HepG2 (cell line): ENCODE results near the gene BZW1. TPM values are rescaled to one million over a fixed set of nuclear protein-coding genes. Genes with fewer than 3 reads are reported as not detected.

Experiments
- AHR ChIP-seq: IDR thresholded peaks from 2 replicates; pipeline ENCODE4 v1.6.1; 2018; ENCODE audit warnings: missing genetic modification reagents, missing compliant biosample characterization
- ELF3 ChIP-seq: IDR thresholded peaks from 2 replicates; pipeline ENCODE4 v1.6.1; 2016; ENCODE audit warnings: missing genetic modification reagents, missing compliant biosample characterization
- PCBP1 ChIP-seq: fragments of 200-400 bp; formaldehyde crosslinking; IDR thresholded peaks from 2 replicates; pipeline ENCODE4 v1.6.1; 2017; ENCODE audit warnings: mild to moderate bottlenecking, low read depth, low read length, borderline replicate concordance
- PITX1 ChIP-seq: sonication (generic); formaldehyde crosslinking; IDR thresholded peaks from 2 replicates; pipeline ENCODE4 v1.5.1; 2020; ENCODE audit warnings: mild to moderate bottlenecking, missing genetic modification reagents
- SMAD1 ChIP-seq: sonication (generic); formaldehyde crosslinking; IDR thresholded peaks from 2 replicates; pipeline ENCODE4 v1.4.0; 2020; ENCODE audit warnings: missing genetic modification reagents, low read depth, mild to moderate bottlenecking, borderline replicate concordance
- SMAD3 ChIP-seq: sonication (generic); formaldehyde crosslinking; IDR thresholded peaks from 2 replicates; pipeline ENCODE4 v1.4.0; 2020; ENCODE audit warnings: missing genetic modification reagents
- SRSF9 ChIP-seq: fragments of 200-400 bp; formaldehyde crosslinking; IDR thresholded peaks from 2 replicates; pipeline ENCODE4 v1.6.1; 2018; ENCODE audit warnings: borderline replicate concordance, mild to moderate bottlenecking, low read depth, low read length; ENCODE audit not compliant: insufficient read depth, poor library complexity, severe bottlenecking
- SUZ12 ChIP-seq: fragments of 150-350 bp; IDR thresholded peaks from 2 replicates; pipeline ENCODE4 v1.6.1; 2014; ENCODE audit warnings: low read depth, low read length
- ZNF224 ChIP-seq: sonication (generic); formaldehyde crosslinking; IDR thresholded peaks from 2 replicates; pipeline ENCODE4 v1.5.0; 2020; ENCODE audit warnings: mild to moderate bottlenecking, missing genetic modification reagents
- ZNF850 ChIP-seq: sonication (generic); formaldehyde crosslinking; conservative IDR thresholded peaks from 2 replicates; pipeline ENCODE4 v1.9.0; 2021; ENCODE audit warnings: mild to moderate bottlenecking, missing genetic modification reagents
- polyA plus RNA-seq, 8 experiments: library from polyadenylated mRNA; depleted of rRNA in 3 of 8; stranded (reverse) in 7 of 8; unstranded in 1 of 8; fragments of >200 nt; fragmentation: Illumina TruSeq in 4 of 8; extraction: Trizol in 4 of 8; gene quantifications; 2 replicates each; pipeline versions ENCODE4 v1.2.1 to v1.2.3, GENCODE V29; 2011 to 2016; ENCODE audit warnings: low read depth in 4 of 8, missing spikeins in 1 of 8, mixed read lengths in 1 of 8; ENCODE audit not compliant: insufficient read depth in 1 of 8
- total RNA-seq, 5 experiments: library from RNA; depleted of rRNA; stranded (reverse); fragments of >200 nt; fragmentation: Illumina TruSeq; extraction: Trizol; gene quantifications; 2 replicates each; pipeline ENCODE4 v1.2.3, GENCODE V29; 2016; ENCODE audit warnings: low read depth in 1 of 5
- TF ChIP-seq, protein P1 (sequence below): sonication (generic); formaldehyde crosslinking; IDR thresholded peaks from 2 replicates; pipeline ENCODE4 v1.4.0; 2020; ENCODE audit warnings: missing genetic modification reagents, borderline replicate concordance
- TF ChIP-seq, protein P2 (sequence below): sonication (generic); formaldehyde crosslinking; IDR thresholded peaks from 2 replicates; pipeline ENCODE4 v1.8.0; 2023; ENCODE audit warnings: mild to moderate bottlenecking, missing genetic modification reagents
- TF ChIP-seq, protein P3 (sequence below): sonication (generic); formaldehyde crosslinking; conservative IDR thresholded peaks from 2 replicates; pipeline ENCODE4 v1.8.1; 2023; ENCODE audit warnings: missing genetic modification reagents

BZW1 gene
- total and polyA plus RNA-seq, 2 of the 13 experiments (the other 11 are each of a cell fraction or from before 2014, with no cell fraction given): 106 to 384 TPM

DNA sequence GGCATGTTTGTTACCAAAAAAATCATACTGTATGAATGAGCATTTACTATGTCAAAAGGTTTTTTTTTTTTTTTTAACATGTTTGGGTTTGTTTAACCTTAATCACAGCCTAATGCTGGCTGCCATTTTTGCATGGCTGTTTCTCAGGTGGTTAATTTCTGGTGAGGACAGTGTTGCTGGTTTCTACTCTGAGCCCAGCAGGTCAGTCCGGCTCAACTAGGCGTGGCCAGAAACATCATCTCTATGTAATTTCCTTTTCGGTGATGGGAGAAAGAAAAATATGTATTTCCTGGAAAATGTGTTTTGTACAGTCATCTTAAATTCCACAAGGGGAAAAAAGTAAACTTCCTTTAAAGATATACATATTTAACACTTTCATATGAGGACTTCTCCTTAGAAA lies 24.9 kb upstream of the BZW1 start (continued):
- TF ChIP-seq, protein P1, sequence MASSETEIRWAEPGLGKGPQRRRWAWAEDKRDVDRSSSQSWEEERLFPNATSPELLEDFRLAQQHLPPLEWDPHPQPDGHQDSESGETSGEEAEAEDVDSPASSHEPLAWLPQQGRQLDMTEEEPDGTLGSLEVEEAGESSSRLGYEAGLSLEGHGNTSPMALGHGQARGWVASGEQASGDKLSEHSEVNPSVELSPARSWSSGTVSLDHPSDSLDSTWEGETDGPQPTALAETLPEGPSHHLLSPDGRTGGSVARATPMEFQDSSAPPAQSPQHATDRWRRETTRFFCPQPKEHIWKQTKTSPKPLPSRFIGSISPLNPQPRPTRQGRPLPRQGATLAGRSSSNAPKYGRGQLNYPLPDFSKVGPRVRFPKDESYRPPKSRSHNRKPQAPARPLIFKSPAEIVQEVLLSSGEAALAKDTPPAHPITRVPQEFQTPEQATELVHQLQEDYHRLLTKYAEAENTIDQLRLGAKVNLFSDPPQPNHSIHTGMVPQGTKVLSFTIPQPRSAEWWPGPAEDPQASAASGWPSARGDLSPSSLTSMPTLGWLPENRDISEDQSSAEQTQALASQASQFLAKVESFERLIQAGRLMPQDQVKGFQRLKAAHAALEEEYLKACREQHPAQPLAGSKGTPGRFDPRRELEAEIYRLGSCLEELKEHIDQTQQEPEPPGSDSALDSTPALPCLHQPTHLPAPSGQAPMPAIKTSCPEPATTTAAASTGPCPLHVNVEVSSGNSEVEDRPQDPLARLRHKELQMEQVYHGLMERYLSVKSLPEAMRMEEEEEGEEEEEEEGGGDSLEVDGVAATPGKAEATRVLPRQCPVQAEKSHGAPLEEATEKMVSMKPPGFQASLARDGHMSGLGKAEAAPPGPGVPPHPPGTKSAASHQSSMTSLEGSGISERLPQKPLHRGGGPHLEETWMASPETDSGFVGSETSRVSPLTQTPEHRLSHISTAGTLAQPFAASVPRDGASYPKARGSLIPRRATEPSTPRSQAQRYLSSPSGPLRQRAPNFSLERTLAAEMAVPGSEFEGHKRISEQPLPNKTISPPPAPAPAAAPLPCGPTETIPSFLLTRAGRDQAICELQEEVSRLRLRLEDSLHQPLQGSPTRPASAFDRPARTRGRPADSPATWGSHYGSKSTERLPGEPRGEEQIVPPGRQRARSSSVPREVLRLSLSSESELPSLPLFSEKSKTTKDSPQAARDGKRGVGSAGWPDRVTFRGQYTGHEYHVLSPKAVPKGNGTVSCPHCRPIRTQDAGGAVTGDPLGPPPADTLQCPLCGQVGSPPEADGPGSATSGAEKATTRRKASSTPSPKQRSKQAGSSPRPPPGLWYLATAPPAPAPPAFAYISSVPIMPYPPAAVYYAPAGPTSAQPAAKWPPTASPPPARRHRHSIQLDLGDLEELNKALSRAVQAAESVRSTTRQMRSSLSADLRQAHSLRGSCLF: no peak
- TF ChIP-seq SUZ12 (no peak), SMAD1 (no peak), ZNF850 (CRISPR knock-in tag) (no peak), SRSF9 (no peak), PITX1 (CRISPR knock-in tag) (no peak), ZNF224 (CRISPR knock-in tag) (no peak), PCBP1 (no peak), ELF3 (CRISPR knock-in tag) (no peak), SMAD3 (no peak), AHR (no peak)
- TF ChIP-seq, protein P2, sequence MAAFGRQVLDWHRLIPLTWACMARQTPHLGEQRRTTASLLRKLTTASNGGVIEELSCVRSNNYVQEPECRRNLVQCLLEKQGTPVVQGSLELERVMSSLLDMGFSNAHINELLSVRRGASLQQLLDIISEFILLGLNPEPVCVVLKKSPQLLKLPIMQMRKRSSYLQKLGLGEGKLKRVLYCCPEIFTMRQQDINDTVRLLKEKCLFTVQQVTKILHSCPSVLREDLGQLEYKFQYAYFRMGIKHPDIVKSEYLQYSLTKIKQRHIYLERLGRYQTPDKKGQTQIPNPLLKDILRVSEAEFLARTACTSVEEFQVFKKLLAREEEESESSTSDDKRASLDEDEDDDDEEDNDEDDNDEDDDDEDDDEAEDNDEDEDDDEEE (CRISPR knock-in tag): no peak
- TF ChIP-seq, protein P3, sequence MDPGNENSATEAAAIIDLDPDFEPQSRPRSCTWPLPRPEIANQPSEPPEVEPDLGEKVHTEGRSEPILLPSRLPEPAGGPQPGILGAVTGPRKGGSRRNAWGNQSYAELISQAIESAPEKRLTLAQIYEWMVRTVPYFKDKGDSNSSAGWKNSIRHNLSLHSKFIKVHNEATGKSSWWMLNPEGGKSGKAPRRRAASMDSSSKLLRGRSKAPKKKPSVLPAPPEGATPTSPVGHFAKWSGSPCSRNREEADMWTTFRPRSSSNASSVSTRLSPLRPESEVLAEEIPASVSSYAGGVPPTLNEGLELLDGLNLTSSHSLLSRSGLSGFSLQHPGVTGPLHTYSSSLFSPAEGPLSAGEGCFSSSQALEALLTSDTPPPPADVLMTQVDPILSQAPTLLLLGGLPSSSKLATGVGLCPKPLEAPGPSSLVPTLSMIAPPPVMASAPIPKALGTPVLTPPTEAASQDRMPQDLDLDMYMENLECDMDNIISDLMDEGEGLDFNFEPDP (CRISPR knock-in tag): no peak
- TF ChIP-seq, all 625 proteins: peak for 0
